GM21619 (cell line): ENCODE measurements around the gene CBLIF.
"Not testable (repeated sequence)": the region's sequence is repeated elsewhere in the genome, so short reads cannot be mapped to it uniquely, and the experiment has no call there.

ENCODE experiments used
- ATAC-seq: cut with Tn5 transposase; IDR thresholded peaks from one replicate; pipeline ENCODE4 v1.9.1; 2021; ENCODE audit not compliant: unreplicated experiment

Gene CBLIF

GRCh38 chr11:59848439-59848838 lies 3.1 kb upstream of the CBLIF start:
- ATAC-seq = not testable (repeated sequence)

GRCh38 chr11:59847626-59848025 lies 2.3 kb upstream of the CBLIF start:
- ATAC-seq = no peak

GRCh38 chr11:59846556-59846955 lies 1.3 kb upstream of the CBLIF start:
- no peak for ATAC-seq

- no peak for ATAC-seq
These were observed 3.0 kb downstream of the CBLIF start for GRCh38 chr11:59842316-59842715.

GRCh38 chr11:59841514-59841913 lies 3.8 kb downstream of the CBLIF start:
- ATAC-seq = peak; percentile 77

- no peak for ATAC-seq
These were observed 5.7 kb downstream of the CBLIF start for GRCh38 chr11:59839615-59840014.

GRCh38 chr11:59833602-59834001 lies 11.7 kb downstream of the CBLIF start:
- no peak for ATAC-seq

- ATAC-seq = no peak
These were observed 15.9 kb downstream of the CBLIF start for GRCh38 chr11:59829358-59829757.

- peak; percentile 89 for ATAC-seq
These were observed 22.2 kb downstream of the CBLIF start for GRCh38 chr11:59822989-59823566.

GRCh38 chr11:59818572-59818971 lies 26.7 kb downstream of the CBLIF start:
- ATAC-seq = no peak

GRCh38 chr11:59816434-59816833 lies 28.9 kb downstream of the CBLIF start:
- ATAC-seq = not testable (repeated sequence)

GRCh38 chr11:59815754-59816153 lies 29.5 kb downstream of the CBLIF start:
- no peak for ATAC-seq

GRCh38 chr11:59814021-59814420 lies 31.3 kb downstream of the CBLIF start:
- ATAC-seq = no peak

- no peak for ATAC-seq
These were observed 31.9 kb downstream of the CBLIF start for GRCh38 chr11:59813364-59813763.

- ATAC-seq = no peak
These were observed 33.1 kb downstream of the CBLIF start for GRCh38 chr11:59812220-59812619.

- peak; percentile 1 for ATAC-seq
These were observed 34.4 kb downstream of the CBLIF start for GRCh38 chr11:59810911-59811259.

GRCh38 chr11:59810189-59810910 lies 34.9 kb downstream of the CBLIF start, which contains the start of gene MRPL16:
TSS of gene MRPL16 (minus strand) at chr11:59810778. CDS start at chr11:59810658, 120 bp downstream.
- ATAC-seq = peak; percentile 96

- no peak for ATAC-seq
These were observed 38.2 kb downstream of the CBLIF start for GRCh38 chr11:59807047-59807610.

- ATAC-seq = no peak
These were observed 41.2 kb downstream of the CBLIF start for GRCh38 chr11:59804061-59804460.

GRCh38 chr11:59802639-59803176 lies 42.6 kb downstream of the CBLIF start:
- ATAC-seq = no peak

GRCh38 chr11:59801981-59802638 lies 43.2 kb downstream of the CBLIF start:
- no peak for ATAC-seq
